Fibroblast of skin of left biceps (primary cell): ENCODE data around the gene CEACAM21.
"Not testable (repeated sequence)": the region's sequence is repeated elsewhere in the genome, so short reads cannot be mapped to it uniquely, and the experiment has no call there.

Experiments used
- DNase-seq, 2 experiments: peaks; one replicate each; pipeline ENCODE4 v3.0.0-alpha.2; 2013; ENCODE audit warnings: low read depth in 2 of 2

The CEACAM21 gene

GRCh38 chr19:41548954-41549688, 26.8 kb upstream of the CEACAM21 start:
- DNase-seq: no peak

- DNase-seq: no peak
Observed at GRCh38 chr19:41549884-41550283, 26.1 kb upstream of the CEACAM21 start.

GRCh38 chr19:41551212-41551610, 24.8 kb upstream of the CEACAM21 start:
- no peak for DNase-seq

- DNase-seq: no peak
Observed at GRCh38 chr19:41551711-41552110, 24.3 kb upstream of the CEACAM21 start.

- DNase-seq: no peak
Observed at GRCh38 chr19:41552558-41552957, 23.4 kb upstream of the CEACAM21 start.

- DNase-seq: no peak
Observed at GRCh38 chr19:41553804-41554203, 22.2 kb upstream of the CEACAM21 start.

- no peak for DNase-seq
Observed at GRCh38 chr19:41554907-41555306, 21.1 kb upstream of the CEACAM21 start.

- DNase-seq: no peak
Observed at GRCh38 chr19:41555748-41556147, 20.2 kb upstream of the CEACAM21 start.

- no peak for DNase-seq
Observed at GRCh38 chr19:41563854-41564514, 12.0 kb upstream of the CEACAM21 start.

GRCh38 chr19:41564515-41565378, 11.2 kb upstream of the CEACAM21 start:
- DNase-seq: no peak

GRCh38 chr19:41565379-41565720, 10.6 kb upstream of the CEACAM21 start:
- no peak for DNase-seq

GRCh38 chr19:41566001-41566400, 10.0 kb upstream of the CEACAM21 start:
- DNase-seq: no peak

GRCh38 chr19:41569481-41570150, 6.3 kb upstream of the CEACAM21 start:
- DNase-seq: no peak

GRCh38 chr19:41570179-41570578, 5.8 kb upstream of the CEACAM21 start:
- no peak for DNase-seq

GRCh38 chr19:41570639-41571112, 5.3 kb upstream of the CEACAM21 start:
- DNase-seq: peak; percentile 16 to 21

- DNase-seq: no peak
Observed at GRCh38 chr19:41577144-41577830, 1.3 kb downstream of the CEACAM21 start.

- no peak for DNase-seq
Observed at GRCh38 chr19:41577833-41578232, 1.9 kb downstream of the CEACAM21 start.

- DNase-seq: no peak
Observed at GRCh38 chr19:41578886-41579285, 2.9 kb downstream of the CEACAM21 start.

- DNase-seq: not testable (repeated sequence)
Observed at GRCh38 chr19:41581068-41581467, 5.1 kb downstream of the CEACAM21 start.

GRCh38 chr19:41582577-41583182, 6.7 kb downstream of the CEACAM21 start:
- DNase-seq: not testable (repeated sequence)
